Hepatocyte (in vitro differentiated cells): Measurements from ENCODE around the gene PRDM16.

Source experiments
- EZH2 ChIP-seq: fragments of 200-600 bp; sonication (generic); IDR thresholded peaks from 2 replicates; pipeline ENCODE4 v1.6.1; 2016; ENCODE audit warnings: antibody characterized with exemption, mild to moderate bottlenecking, borderline replicate concordance
- TF ChIP-seq, protein P1 (sequence below): fragments of 200-600 bp; sonication (generic); IDR thresholded peaks from 2 replicates; pipeline ENCODE4 v1.5.1; 2016; ENCODE audit warnings: antibody characterized with exemption, mild to moderate bottlenecking; ENCODE audit not compliant: poor library complexity

DNA sequence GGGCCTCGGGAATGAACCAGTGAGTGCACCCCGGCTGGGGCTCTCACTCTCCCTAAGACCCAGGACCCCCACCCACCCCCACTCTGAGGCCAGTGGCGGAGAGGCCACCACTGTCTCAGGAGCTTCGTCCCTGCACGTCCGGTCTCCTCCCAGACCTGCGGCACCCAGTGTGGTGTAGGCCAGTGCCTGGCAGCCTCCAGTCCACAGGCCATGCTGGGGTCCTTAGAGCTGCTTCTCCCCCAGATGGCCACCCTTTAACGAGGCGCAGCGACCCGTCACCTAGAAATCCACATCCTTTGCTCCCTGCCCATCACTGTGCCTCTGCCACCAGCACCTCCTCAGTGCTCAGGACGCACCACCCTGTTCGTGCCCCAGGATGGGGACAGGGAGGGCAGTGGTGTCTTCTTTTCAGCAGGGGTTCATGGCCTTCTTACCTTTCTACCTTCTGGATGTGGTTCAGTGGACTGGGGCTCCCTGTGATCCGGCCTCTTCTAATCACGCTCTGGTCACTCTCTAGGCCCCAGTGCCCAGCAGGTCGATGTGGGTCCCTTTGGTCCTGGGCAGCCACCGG, 253.5 kb downstream of the PRDM16 start:
- TF ChIP-seq EZH2, result no peak
- TF ChIP-seq, protein P1, sequence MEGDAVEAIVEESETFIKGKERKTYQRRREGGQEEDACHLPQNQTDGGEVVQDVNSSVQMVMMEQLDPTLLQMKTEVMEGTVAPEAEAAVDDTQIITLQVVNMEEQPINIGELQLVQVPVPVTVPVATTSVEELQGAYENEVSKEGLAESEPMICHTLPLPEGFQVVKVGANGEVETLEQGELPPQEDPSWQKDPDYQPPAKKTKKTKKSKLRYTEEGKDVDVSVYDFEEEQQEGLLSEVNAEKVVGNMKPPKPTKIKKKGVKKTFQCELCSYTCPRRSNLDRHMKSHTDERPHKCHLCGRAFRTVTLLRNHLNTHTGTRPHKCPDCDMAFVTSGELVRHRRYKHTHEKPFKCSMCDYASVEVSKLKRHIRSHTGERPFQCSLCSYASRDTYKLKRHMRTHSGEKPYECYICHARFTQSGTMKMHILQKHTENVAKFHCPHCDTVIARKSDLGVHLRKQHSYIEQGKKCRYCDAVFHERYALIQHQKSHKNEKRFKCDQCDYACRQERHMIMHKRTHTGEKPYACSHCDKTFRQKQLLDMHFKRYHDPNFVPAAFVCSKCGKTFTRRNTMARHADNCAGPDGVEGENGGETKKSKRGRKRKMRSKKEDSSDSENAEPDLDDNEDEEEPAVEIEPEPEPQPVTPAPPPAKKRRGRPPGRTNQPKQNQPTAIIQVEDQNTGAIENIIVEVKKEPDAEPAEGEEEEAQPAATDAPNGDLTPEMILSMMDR, result no peak
